HEK293 (cell line): ENCODE data around the gene OLA1.
A peak's percentile ranks its signal among the peaks of the same experiment; 100 is the strongest.

Experiments used
- CTCF ChIA-PET: fragments of 350-600 bp; formaldehyde crosslinking; extraction: SDS; loops from one replicate; lab custom pipeline; 2021; ENCODE audit warnings: antibody characterized with exemption; lab: Yijun Ruan, JAX
- POLR2A ChIA-PET: fragments of 300-600 bp; formaldehyde crosslinking; extraction: SDS; loops from one replicate; lab custom pipeline; 2020; ENCODE audit warnings: antibody characterized with exemption, inconsistent platforms; lab: Yijun Ruan, JAX
- H3K27ac ChIP-seq: fragments of 200-500 bp; sonication (Bioruptor generic); 2 replicates; pipeline ENCODE4 v1.5.1; 2014; ENCODE audit warnings: low read depth, low read length, control low read depth, inconsistent platforms; ENCODE audit errors: extremely low read depth
- H3K36me3 ChIP-seq, 2 experiments: fragments of 200-500 bp in 1 of 2; sonication (Bioruptor generic) in 1 of 2; 1 replicate in 1 of 2; 2 replicates in 1 of 2; pipeline ENCODE4 v1.5.1; 2014 to 2017; ENCODE audit warnings: inconsistent platforms in 2 of 2, low read length in 2 of 2; ENCODE audit not compliant: control insufficient read depth in 2 of 2, insufficient read depth in 1 of 2
- H3K4me1 ChIP-seq: fragments of 200-500 bp; sonication (Bioruptor generic); 2 replicates; pipeline ENCODE4 v1.5.1; 2014; ENCODE audit warnings: mild to moderate bottlenecking, low read length, inconsistent platforms; ENCODE audit not compliant: control insufficient read depth, insufficient read depth
- H3K4me3 ChIP-seq: 2 replicates; pipeline ENCODE4 v1.5.1; 2011; ENCODE audit warnings: low read depth, mild to moderate bottlenecking, control low read depth, low read length, moderate library complexity
- H3K9me3 ChIP-seq: fragments of 200-500 bp; sonication (Bioruptor generic); 2 replicates; pipeline ENCODE4 v1.5.1; 2014; ENCODE audit warnings: low read depth, low read length, inconsistent platforms; ENCODE audit not compliant: control insufficient read depth, insufficient read depth
- GLI2 ChIP-seq: fragments of 450-650 bp; formaldehyde crosslinking; IDR thresholded peaks from 2 replicates; pipeline ENCODE4; 2017; ENCODE audit warnings: missing biosample characterization, missing genetic modification characterization, low read depth, borderline replicate concordance
- KLF16 ChIP-seq: fragments of 450-650 bp; formaldehyde crosslinking; IDR thresholded peaks from 2 replicates; pipeline ENCODE4 v1.5.1; 2017; ENCODE audit warnings: missing biosample characterization, missing genetic modification characterization
- KLF8 ChIP-seq: fragments of 450-650 bp; formaldehyde crosslinking; IDR thresholded peaks from 2 replicates; pipeline ENCODE4 v1.5.1; 2016; ENCODE audit warnings: missing biosample characterization, missing genetic modification characterization
- YY1 ChIP-seq: fragments of 450-650 bp; formaldehyde crosslinking; IDR thresholded peaks from 2 replicates; pipeline ENCODE4 v1.5.1; 2018; ENCODE audit warnings: missing biosample characterization, missing genetic modification characterization
- YY2 ChIP-seq: fragments of 450-650 bp; formaldehyde crosslinking; IDR thresholded peaks from 2 replicates; pipeline ENCODE4 v1.5.1; 2016; ENCODE audit warnings: missing biosample characterization, missing genetic modification characterization
- ZBTB48 ChIP-seq: fragments of 450-650 bp; formaldehyde crosslinking; IDR thresholded peaks from 2 replicates; pipeline ENCODE4 v1.5.1; 2016; ENCODE audit warnings: missing biosample characterization, missing genetic modification characterization
- ZFP37 ChIP-seq: fragments of 450-650 bp; formaldehyde crosslinking; IDR thresholded peaks from 2 replicates; pipeline ENCODE4 v1.5.1; 2016; ENCODE audit warnings: missing biosample characterization, missing genetic modification characterization
- ZFP41 ChIP-seq: fragments of 450-650 bp; formaldehyde crosslinking; IDR thresholded peaks from 2 replicates; pipeline ENCODE4 v1.5.1; 2016; ENCODE audit warnings: missing biosample characterization, missing genetic modification characterization, borderline replicate concordance
- ZNF2 ChIP-seq: fragments of 450-650 bp; formaldehyde crosslinking; IDR thresholded peaks from 2 replicates; pipeline ENCODE4 v1.5.1; 2016; ENCODE audit warnings: missing biosample characterization, missing genetic modification characterization
- ZNF223 ChIP-seq: fragments of 450-650 bp; formaldehyde crosslinking; IDR thresholded peaks from 2 replicates; pipeline ENCODE4 v1.5.1; 2016; ENCODE audit warnings: missing biosample characterization, missing genetic modification characterization
- ZNF248 ChIP-seq: fragments of 450-650 bp; formaldehyde crosslinking; IDR thresholded peaks from 2 replicates; pipeline ENCODE4 v1.5.1; 2017; ENCODE audit warnings: missing biosample characterization, missing genetic modification characterization
- ZNF292 ChIP-seq: fragments of 450-650 bp; formaldehyde crosslinking; IDR thresholded peaks from 2 replicates; pipeline ENCODE4 v1.5.1; 2016; ENCODE audit warnings: low read depth, missing biosample characterization, missing genetic modification characterization, borderline replicate concordance
- ZNF311 ChIP-seq: fragments of 450-650 bp; formaldehyde crosslinking; IDR thresholded peaks from 2 replicates; pipeline ENCODE4 v1.5.1; 2017; ENCODE audit warnings: missing biosample characterization, missing genetic modification characterization, borderline replicate concordance
- ZNF366 ChIP-seq: fragments of 450-650 bp; formaldehyde crosslinking; conservative IDR thresholded peaks from 2 replicates; pipeline ENCODE4 v1.5.1; 2016; ENCODE audit warnings: missing biosample characterization, missing genetic modification characterization
- ZNF391 ChIP-seq: fragments of 450-650 bp; formaldehyde crosslinking; IDR thresholded peaks from 2 replicates; pipeline ENCODE4 v1.5.1; 2016; ENCODE audit warnings: low read depth, missing biosample characterization, missing genetic modification characterization, borderline replicate concordance
- ZNF416 ChIP-seq: fragments of 450-650 bp; formaldehyde crosslinking; IDR thresholded peaks from 2 replicates; pipeline ENCODE4 v1.5.1; 2016; ENCODE audit warnings: missing biosample characterization, missing genetic modification characterization
- ZNF510 ChIP-seq: fragments of 450-650 bp; formaldehyde crosslinking; IDR thresholded peaks from 2 replicates; pipeline ENCODE4 v1.5.1; 2018; ENCODE audit warnings: mild to moderate bottlenecking, missing genetic modification characterization, missing biosample characterization; ENCODE audit not compliant: insufficient replicate concordance
- ZNF521 ChIP-seq: fragments of 450-650 bp; formaldehyde crosslinking; IDR thresholded peaks from 2 replicates; pipeline ENCODE4 v1.5.1; 2017; ENCODE audit warnings: missing biosample characterization, mild to moderate bottlenecking, missing genetic modification characterization
- ZNF558 ChIP-seq: fragments of 450-650 bp; formaldehyde crosslinking; IDR thresholded peaks from 2 replicates; pipeline ENCODE4 v1.5.1; 2016; ENCODE audit warnings: missing biosample characterization, missing genetic modification characterization
- ZNF571 ChIP-seq: fragments of 450-650 bp; formaldehyde crosslinking; IDR thresholded peaks from 2 replicates; pipeline ENCODE4 v1.5.0; 2017; ENCODE audit warnings: missing biosample characterization, missing genetic modification characterization
- ZNF600 ChIP-seq: fragments of 450-650 bp; formaldehyde crosslinking; IDR thresholded peaks from 2 replicates; pipeline ENCODE4 v1.5.1; 2016; ENCODE audit warnings: missing biosample characterization, missing genetic modification characterization
- ZNF629 ChIP-seq: fragments of 450-650 bp; formaldehyde crosslinking; IDR thresholded peaks from 2 replicates; pipeline ENCODE4 v1.5.1; 2017; ENCODE audit warnings: missing biosample characterization, missing genetic modification characterization
- ZNF670 ChIP-seq: fragments of 450-650 bp; formaldehyde crosslinking; IDR thresholded peaks from 2 replicates; pipeline ENCODE4 v1.5.1; 2016; ENCODE audit warnings: missing biosample characterization, missing genetic modification characterization, low read depth
- ZNF791 ChIP-seq: fragments of 450-650 bp; formaldehyde crosslinking; IDR thresholded peaks from 2 replicates; pipeline ENCODE4 v1.5.1; 2016; ENCODE audit warnings: missing biosample characterization, missing genetic modification characterization
- ZNF837 ChIP-seq: fragments of 450-650 bp; formaldehyde crosslinking; IDR thresholded peaks from 2 replicates; pipeline ENCODE4 v1.5.1; 2016; ENCODE audit warnings: missing biosample characterization, missing genetic modification characterization
- ZNF843 ChIP-seq: fragments of 450-650 bp; formaldehyde crosslinking; IDR thresholded peaks from 2 replicates; pipeline ENCODE4 v1.5.1; 2016; ENCODE audit warnings: missing biosample characterization, missing genetic modification characterization
- ZXDB ChIP-seq: fragments of 450-650 bp; formaldehyde crosslinking; IDR thresholded peaks from 2 replicates; pipeline ENCODE4 v1.5.1; 2016; ENCODE audit warnings: missing biosample characterization, missing genetic modification characterization
- TF ChIP-seq, protein P1 (sequence below): fragments of 450-650 bp; formaldehyde crosslinking; IDR thresholded peaks from 2 replicates; pipeline ENCODE4 v1.5.1; 2017; ENCODE audit warnings: missing biosample characterization, missing genetic modification characterization
- TF ChIP-seq, protein P2 (sequence below): fragments of 450-650 bp; formaldehyde crosslinking; IDR thresholded peaks from 2 replicates; pipeline ENCODE4 v1.5.1; 2016; ENCODE audit warnings: missing biosample characterization, missing genetic modification characterization
- TF ChIP-seq, protein P3 (sequence below): fragments of 450-650 bp; formaldehyde crosslinking; IDR thresholded peaks from 2 replicates; pipeline ENCODE4 v1.5.1; 2016; ENCODE audit warnings: missing biosample characterization, missing genetic modification characterization

OLA1 gene

DNA sequence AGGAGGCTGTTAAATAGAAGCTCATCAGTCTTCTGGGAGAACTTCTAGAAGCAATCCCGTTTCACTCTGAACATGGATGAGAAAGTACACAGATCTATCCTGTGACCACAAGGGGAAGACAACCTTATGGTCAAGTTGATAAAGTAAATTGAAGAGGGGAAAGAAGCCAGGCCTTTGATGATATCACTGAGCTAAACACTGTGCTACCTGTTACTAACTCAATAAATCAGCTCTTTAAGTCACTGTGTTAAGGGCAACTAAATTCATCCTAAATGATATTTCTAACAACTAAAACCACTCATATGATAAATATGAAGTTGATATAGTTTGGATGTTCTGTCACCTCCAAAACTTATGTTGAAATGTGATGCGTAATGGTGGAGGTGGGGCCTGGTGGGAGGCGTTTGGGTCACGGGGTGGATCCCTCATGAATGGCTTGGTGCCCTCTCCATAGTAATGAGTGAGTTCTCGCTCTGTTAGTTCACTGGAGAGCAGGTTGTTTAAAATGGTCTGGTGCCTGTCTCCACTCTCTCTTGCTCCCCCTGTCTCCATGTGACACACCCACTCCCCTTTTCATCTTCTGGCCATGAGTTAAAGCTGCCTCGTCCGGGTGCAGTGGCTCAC lies 23.6 kb downstream of the OLA1 start:
- H3K9me3 ChIP-seq, result no peaks in the 10 kb centered on the region
- peaks cover 10 to 68% of the 10 kb centered on the region in 2 experiments for H3K36me3 ChIP-seq
- ChIA-PET CTCF (interaction anchor here (0.5 to 0.6 kb wide), 2 partner anchors 45 to 112 kb away, joined by 3 read pairs; no protein-coding TSS in a partner anchor), POLR2A (no interaction called here)
- no peaks in the 10 kb centered on the region for H3K4me1 ChIP-seq
- no peak overlapping the region for H3K4me3 ChIP-seq
- TF ChIP-seq ZNF223 (tag by site-specific recombination) (no peak), GLI2 (tag by site-specific recombination) (no peak), ZFP37 (tag by site-specific recombination) (no peak), ZNF843 (tag by site-specific recombination) (no peak), ZNF670 (tag by site-specific recombination) (no peak), ZNF510 (no peak)
- TF ChIP-seq, protein P1, sequence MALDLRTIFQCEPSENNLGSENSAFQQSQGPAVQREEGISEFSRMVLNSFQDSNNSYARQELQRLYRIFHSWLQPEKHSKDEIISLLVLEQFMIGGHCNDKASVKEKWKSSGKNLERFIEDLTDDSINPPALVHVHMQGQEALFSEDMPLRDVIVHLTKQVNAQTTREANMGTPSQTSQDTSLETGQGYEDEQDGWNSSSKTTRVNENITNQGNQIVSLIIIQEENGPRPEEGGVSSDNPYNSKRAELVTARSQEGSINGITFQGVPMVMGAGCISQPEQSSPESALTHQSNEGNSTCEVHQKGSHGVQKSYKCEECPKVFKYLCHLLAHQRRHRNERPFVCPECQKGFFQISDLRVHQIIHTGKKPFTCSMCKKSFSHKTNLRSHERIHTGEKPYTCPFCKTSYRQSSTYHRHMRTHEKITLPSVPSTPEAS, result no peak
- H3K27ac ChIP-seq, result no peak overlapping the region

DNA sequence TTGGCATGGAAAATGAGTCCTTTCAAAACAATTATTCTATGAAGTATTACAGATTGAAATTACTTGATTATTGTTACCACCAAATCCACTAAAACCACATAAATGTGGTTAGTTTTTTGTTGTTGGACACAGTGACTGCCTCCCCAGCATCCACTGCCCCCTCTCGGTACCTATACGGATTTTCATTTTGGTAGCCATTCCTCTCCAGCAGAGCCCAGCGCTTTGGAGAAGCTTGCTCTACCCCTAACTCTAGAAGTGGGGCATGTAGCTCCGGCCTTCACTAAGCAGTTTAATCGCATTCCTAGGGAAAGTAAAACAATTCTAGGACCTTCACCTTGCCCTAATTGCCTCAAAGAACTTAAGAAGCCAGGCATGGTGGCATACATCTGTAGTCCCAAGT lies 24.2 kb downstream of the OLA1 start:
- Histone ChIP-seq H3K4me1 (no peaks in the 10 kb centered on the region), H3K4me3 (no peak overlapping the region), H3K9me3 (no peaks in the 10 kb centered on the region), H3K36me3 (peaks cover 10 to 67% of the 10 kb centered on the region in 2 experiments), H3K27ac (no peak overlapping the region)
- ChIA-PET CTCF (interaction anchor here (0.6 kb wide), 1 partner anchor 44 kb away, joined by 3 read pairs; no protein-coding TSS in a partner anchor), POLR2A (no interaction called here)
- TF ChIP-seq KLF8 (tag by site-specific recombination), result no peak
- TF ChIP-seq ZNF248, result no peak

DNA sequence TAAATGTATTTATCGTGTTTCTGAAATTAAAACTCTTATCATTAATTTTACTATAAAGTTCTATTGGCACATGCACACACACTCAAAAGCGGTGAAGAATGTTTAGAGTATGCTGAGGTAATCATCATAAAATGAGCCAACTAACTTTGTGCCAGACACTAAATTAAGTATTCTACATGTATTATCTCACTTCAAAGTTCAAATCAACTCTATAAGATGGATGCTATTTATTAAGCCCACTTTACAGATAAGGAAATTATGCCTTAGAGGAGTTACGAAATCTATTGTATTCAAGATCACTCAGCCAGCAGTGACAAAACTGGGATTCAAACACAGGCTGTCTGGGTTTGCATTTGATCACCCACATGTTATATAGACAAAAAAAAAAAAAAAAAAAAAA lies 24.9 kb downstream of the OLA1 start:
- CTCF ChIA-PET, result interaction anchor here (0.7 kb wide), 1 partner anchor 20 kb away, joined by 3 read pairs; no protein-coding TSS in a partner anchor
- no peak overlapping the region for H3K4me3 ChIP-seq
- H3K27ac ChIP-seq, result no peak overlapping the region
- H3K4me1 ChIP-seq, result no peaks in the 10 kb centered on the region
- POLR2A ChIA-PET, result no interaction called here
- no peaks in the 10 kb centered on the region for H3K9me3 ChIP-seq
- peaks cover 10 to 61% of the 10 kb centered on the region in 2 experiments for H3K36me3 ChIP-seq
- TF ChIP-seq, protein P2, sequence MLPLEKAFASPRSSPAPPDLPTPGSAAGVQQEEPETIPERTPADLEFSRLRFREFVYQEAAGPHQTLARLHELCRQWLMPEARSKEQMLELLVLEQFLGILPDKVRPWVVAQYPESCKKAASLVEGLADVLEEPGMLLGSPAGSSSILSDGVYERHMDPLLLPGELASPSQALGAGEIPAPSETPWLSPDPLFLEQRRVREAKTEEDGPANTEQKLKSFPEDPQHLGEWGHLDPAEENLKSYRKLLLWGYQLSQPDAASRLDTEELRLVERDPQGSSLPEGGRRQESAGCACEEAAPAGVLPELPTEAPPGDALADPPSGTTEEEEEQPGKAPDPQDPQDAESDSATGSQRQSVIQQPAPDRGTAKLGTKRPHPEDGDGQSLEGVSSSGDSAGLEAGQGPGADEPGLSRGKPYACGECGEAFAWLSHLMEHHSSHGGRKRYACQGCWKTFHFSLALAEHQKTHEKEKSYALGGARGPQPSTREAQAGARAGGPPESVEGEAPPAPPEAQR (tag by site-specific recombination), result no peak
- peak; percentile 27; the same call in 1 of the 2 replicates for TF ChIP-seq ZNF366 (tag by site-specific recombination)
- TF ChIP-seq KLF16 (tag by site-specific recombination), result no peak
- TF ChIP-seq ZNF416, result no peak
- TF ChIP-seq YY1 (tag by site-specific recombination), result no peak
- TF ChIP-seq ZNF629 (tag by site-specific recombination), result no peak
- TF ChIP-seq ZNF311 (tag by site-specific recombination), result no peak
- TF ChIP-seq YY2 (tag by site-specific recombination), result no peak
- 0 out of 2 replicates have a peak, but pooled peaks have one; percentile 26 for TF ChIP-seq ZXDB (tag by site-specific recombination)
- TF ChIP-seq ZNF2, result no peak
- TF ChIP-seq, protein P3, sequence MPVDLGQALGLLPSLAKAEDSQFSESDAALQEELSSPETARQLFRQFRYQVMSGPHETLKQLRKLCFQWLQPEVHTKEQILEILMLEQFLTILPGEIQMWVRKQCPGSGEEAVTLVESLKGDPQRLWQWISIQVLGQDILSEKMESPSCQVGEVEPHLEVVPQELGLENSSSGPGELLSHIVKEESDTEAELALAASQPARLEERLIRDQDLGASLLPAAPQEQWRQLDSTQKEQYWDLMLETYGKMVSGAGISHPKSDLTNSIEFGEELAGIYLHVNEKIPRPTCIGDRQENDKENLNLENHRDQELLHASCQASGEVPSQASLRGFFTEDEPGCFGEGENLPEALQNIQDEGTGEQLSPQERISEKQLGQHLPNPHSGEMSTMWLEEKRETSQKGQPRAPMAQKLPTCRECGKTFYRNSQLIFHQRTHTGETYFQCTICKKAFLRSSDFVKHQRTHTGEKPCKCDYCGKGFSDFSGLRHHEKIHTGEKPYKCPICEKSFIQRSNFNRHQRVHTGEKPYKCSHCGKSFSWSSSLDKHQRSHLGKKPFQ (tag by site-specific recombination), result no peak
- 0 out of 2 replicates have a peak, but pooled peaks have one; percentile 19 for TF ChIP-seq ZNF558 (tag by site-specific recombination)
- TF ChIP-seq ZBTB48, result no peak
- no peak for TF ChIP-seq ZNF571 (tag by site-specific recombination)
- TF ChIP-seq ZNF292 (tag by site-specific recombination), result no peak
- no peak for TF ChIP-seq ZNF791 (tag by site-specific recombination)
- no peak for TF ChIP-seq ZNF391
- TF ChIP-seq ZNF521 (tag by site-specific recombination), result no peak
- peak; percentile 51; the same call in 1 of the 2 replicates for TF ChIP-seq ZNF843 (tag by site-specific recombination)
- no peak for TF ChIP-seq ZNF600 (tag by site-specific recombination)
- TF ChIP-seq ZNF837 (tag by site-specific recombination), result no peak
- no peak for TF ChIP-seq ZFP41 (tag by site-specific recombination)
